Retina (tissue), 1 donor: ENCODE data around the gene ARHGEF38.
"Not testable (repeated sequence)": the region's sequence is repeated elsewhere in the genome, so short reads cannot be mapped to it uniquely, and the experiment has no call there.

Experiments used
- DNase-seq: peaks from one replicate; pipeline ENCODE4 v3.0.0-alpha.2; 2016

The ARHGEF38 gene

DNA sequence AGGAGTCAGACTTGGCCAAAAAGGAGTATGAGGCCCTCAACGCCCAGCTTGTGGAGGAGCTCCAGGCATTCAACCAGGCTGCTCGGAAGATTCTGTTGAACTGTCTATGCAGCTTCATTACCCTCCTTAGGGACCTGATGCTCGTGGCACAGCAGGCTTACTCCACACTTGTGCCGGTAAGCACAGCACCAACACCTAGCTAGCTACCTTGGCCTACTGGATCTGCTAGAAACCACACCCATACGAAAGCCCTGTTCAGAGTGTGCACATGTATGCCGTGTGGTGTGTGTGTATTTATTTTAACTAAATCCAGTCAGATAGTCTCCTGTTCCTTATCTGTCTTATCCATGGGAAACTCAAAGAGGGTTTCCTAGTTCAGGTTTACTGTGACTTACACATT is 106.8 kb downstream of the ARHGEF38 start:
- DNase-seq = no peak

GRCh38 chr4:105661028-105661427 is 108.6 kb downstream of the ARHGEF38 start:
- DNase-seq = no peak

- no peak for DNase-seq
These were observed 110.7 kb downstream of the ARHGEF38 start for GRCh38 chr4:105662935-105663675.

GRCh38 chr4:105666693-105667092 is 114.3 kb downstream of the ARHGEF38 start:
- DNase-seq = no peak

DNA sequence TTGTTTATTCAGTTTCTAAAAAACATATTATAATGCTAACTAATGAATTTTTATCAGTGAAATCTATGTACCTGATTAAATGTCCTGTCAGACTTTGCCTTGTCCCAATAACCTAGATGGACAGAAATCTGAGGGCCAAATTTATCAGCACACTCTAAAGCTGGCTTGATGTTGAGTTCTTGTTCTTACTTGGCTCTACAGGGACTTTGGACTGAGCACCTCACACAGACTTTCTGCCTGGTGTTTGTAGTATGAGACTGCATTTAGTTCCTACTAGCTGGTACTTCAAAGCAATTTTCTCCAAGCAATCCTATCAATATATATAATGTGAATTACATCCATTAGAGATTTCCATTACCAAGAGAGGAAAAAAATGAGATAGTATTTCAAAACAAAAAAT is 118.3 kb downstream of the ARHGEF38 start:
- DNase-seq = no peak

DNA sequence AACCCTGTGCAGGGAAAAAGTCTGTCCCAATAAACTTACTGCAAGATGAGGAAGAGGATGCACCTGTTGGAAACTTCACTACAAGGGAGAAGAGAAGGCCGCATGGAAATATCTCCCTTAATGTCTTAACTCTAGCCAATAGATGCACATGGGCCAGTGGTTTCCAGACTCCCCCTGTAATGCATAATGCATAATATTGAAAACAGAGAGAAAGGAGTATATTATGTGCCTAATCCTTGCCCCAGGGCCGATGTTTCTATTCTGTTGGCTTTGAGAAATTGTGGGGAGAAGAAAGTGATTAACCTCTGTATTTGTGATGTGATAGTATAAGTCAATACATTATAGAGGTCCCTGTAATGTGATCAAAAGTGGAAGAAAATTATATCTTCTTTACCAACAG is 118.9 kb downstream of the ARHGEF38 start:
- DNase-seq = no peak

DNA sequence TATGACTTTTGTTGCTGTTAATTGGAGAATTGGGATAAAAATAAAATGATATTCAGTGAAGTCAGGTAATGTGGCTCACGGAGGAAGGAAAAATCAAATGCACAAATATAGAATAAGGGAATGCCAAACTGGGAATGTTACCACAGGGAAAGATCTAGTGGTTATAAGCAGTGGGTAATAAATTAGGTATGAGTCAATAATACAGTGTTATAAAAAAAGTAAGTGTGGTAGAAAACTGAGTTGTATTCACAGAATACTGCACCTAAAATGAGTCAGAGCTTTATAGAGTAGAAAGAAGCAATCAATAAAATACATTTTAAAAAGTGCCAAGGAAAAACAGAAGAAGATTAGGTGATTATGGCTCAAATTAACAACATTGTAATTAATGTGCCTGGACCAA is 121.6 kb downstream of the ARHGEF38 start:
- no peak for DNase-seq

DNA sequence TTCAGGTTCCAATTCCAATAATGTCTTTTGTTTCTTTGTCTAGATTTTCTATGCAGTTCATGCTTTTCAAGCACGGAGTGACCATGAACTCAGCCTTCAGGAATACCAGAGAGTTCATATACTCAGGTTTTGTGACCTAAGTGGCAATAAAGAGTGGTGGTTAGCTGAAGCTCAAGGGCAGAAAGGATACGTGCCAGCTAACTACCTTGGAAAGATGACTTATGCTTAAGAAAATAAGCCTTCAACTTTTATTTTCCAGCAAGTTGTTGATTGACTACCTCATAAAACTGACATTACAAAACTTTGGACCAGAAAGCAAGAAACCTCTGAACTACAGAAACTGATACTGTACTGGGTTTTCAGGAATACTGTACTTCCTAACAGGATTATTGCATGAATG is 125.3 kb downstream of the ARHGEF38 start:
- no peak for DNase-seq

GRCh38 chr4:105679186-105679585 is 126.8 kb downstream of the ARHGEF38 start:
- DNase-seq = no peak

- no peak for DNase-seq
These were observed 130.6 kb downstream of the ARHGEF38 start for GRCh38 chr4:105683038-105683437.

DNA sequence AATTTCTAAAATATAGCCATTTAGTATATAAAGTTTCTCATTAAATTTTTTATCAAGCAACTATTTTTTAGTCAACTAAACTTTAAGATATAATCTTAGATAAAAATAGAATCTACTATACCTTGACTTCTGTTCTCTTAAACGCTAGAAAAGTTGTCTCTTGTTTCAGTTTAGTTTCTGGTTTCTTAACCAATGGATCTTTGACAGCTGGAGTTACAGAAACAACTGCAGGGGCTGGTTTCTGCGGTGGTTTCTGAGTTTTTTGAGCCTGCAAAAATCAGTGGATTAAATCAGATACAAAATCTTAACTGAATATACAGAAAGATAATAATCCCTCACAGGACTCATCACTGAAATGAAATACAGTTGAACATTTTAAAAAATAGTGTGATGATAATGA is 134.2 kb downstream of the ARHGEF38 start:
- DNase-seq = no peak

DNA sequence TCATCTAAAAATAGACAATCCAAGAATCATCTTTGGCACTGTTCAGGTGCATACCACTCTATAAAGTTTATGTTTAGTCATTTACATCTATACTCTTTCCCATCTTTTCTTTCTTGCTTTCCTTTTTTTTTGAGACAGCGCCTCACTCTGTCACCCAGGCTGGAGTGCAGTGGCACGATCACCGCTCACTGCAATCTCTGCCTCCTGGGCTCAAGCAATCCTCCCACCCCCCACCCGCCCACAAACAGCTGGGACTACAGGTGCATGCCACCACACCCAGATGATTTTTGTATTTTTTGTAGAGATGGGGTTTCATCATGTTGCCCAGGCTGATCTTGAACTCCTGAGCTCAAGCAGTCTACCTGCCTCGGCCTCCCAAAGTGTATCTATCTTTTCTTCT is 142.4 kb downstream of the ARHGEF38 start:
- DNase-seq = not testable (repeated sequence)

- DNase-seq = not testable (repeated sequence)
These were observed 143.4 kb downstream of the ARHGEF38 start for GRCh38 chr4:105695832-105696231.

- no peak for DNase-seq
These were observed 146.2 kb downstream of the ARHGEF38 start for GRCh38 chr4:105698607-105699006.

- DNase-seq = no peak
These were observed 155.4 kb downstream of the ARHGEF38 start for GRCh38 chr4:105707782-105708180.

GRCh38 chr4:105708181-105709080 is 156.0 kb downstream of the ARHGEF38 start, which contains the start of the genes GSTCD and INTS12:
Gene GSTCD (plus strand): TSS chr4:105708784. CDS start chr4:105717614, 8,830 bp downstream.
Gene INTS12 (minus strand): TSS chr4:105708689. CDS start chr4:105700005, 8,684 bp downstream.
- DNase-seq = peak; percentile 98

DNA sequence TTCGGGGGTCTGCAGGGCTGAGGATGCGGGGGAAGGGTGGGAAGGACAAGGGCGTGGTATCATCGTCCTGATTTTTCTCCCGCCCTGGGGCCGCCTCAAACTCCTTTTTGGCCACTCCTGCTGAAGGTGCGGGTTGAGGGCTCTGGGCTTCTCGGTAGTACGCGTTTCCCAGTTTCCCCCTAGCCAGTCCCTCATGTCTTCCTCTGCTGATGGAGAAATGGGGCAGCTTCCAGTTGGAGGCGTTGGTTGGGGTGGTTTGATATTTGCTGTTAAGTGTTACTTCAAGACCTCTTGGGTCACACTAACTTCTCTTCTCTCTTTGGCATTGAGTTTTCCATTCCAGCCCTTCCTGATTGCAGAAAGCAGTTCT is 156.6 kb downstream of the ARHGEF38 start:
- no peak for DNase-seq

- DNase-seq = no peak
These were observed 157.7 kb downstream of the ARHGEF38 start for GRCh38 chr4:105710012-105710600.

DNA sequence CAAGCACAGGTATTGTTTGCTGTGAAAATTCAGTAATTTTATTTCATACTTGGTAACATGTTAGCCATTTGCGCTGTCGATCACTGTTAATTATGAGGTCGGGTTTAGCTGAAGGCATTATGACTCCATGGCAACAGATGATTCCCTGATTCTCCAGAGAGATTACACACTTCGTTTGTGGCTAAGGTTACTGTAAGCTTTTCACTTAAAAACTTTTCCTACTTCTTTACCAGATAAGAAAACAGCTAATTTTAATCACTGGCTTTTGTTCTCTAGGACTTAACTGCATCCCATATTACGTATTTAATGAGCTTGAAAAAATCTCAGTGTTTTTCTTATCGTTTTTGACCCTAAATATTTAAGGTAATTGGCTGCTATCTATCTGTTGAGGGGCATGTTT is 158.3 kb downstream of the ARHGEF38 start:
- no peak for DNase-seq

DNA sequence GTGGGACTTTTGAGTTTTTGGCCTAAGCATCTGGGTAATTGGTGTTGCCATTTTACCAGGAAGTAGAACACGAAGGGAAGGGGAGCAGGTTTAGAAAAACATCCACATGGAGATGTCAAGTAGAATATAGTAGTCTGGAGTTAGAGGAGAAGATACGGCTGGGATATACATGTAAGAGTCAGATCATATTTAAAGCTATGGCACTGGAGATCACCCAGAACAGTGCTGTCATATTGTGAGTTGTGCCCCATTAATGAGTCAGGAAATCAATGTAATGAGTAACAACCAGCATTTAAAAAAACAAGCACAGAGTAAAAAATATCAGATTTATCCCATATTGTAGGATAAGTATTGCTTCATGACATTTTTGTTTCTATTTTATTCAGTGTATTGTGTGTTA is 160.3 kb downstream of the ARHGEF38 start:
- DNase-seq = no peak

DNA sequence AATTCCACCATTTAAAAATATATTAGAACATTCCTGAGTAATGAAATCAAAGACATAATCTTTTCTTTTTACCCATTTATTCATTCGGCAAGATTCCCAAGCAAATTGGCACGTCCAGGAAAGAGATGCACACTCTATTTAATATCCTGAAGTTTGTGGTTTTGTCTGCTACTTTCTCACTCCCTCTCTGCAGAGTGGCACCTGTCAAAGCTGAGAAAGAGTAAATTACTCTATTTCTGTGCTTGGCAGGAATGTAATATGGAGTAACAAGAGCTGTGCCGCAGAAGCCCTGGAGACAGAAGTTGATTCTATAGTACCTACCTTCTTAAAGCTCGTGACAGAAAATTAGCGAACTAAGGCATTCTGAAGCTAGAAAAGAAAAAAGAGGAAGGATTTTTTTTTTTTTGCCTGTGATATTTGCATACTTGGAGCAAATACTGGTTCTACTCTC is 161.7 kb downstream of the ARHGEF38 start:
- DNase-seq = no peak

DNA sequence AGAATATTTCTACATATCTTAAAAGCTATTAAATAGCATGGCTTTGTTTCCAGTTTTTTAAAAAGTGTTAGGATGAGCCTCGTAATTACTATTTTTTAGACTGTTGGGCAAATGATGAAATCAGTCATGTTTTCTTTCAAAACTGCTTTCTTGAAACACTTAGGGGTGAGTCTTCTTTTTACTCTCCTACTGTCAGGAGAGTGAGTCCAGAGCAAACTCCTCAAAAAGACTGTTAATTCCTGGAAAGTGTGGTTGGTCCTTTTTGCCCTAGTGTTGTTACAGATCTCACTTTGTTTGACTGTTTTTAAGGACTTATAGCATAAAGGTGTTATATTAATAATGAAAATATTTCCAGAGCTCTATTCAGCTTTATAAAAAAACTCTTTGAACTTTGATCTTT is 162.5 kb downstream of the ARHGEF38 start:
- DNase-seq = no peak

- DNase-seq = no peak
These were observed 163.4 kb downstream of the ARHGEF38 start for GRCh38 chr4:105715692-105716278.
